ENCODE data around the gene KRTAP2-4.
"Not testable (repeated sequence)": the region's sequence is repeated elsewhere in the genome, so short reads cannot be mapped to it uniquely, and the experiment has no call there.

KRTAP2-4 gene

DNA sequence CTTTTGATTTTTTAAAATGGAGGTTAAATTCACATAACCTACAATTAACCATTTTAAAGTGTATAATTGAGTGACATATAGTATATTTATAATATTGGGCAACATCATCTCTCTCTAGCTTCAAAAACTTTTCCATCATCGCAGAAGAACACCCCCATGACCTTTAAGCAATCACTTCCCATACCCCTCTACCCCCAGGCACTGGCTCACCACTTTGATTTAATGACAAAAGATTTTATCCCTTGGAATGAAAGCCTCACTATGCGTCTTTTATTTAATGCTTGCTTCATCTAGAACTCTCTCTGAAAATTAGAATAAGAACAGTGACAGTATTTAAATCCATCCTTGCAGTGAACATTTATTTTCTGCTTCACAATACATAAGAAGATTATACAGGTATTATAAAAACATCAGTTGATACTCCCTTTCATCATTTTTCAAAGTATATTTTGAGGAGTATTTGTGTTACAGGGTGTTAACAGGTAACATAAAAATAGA is 27.8 kb downstream of the KRTAP2-4 start:
- Histone ChIP-seq H3K27ac (no peak overlapping the region), H3K4me3 (no peak overlapping the region)
- no peak for DNase-seq (ENCODE audit: low spot score)
- TF ChIP-seq, protein P1, sequence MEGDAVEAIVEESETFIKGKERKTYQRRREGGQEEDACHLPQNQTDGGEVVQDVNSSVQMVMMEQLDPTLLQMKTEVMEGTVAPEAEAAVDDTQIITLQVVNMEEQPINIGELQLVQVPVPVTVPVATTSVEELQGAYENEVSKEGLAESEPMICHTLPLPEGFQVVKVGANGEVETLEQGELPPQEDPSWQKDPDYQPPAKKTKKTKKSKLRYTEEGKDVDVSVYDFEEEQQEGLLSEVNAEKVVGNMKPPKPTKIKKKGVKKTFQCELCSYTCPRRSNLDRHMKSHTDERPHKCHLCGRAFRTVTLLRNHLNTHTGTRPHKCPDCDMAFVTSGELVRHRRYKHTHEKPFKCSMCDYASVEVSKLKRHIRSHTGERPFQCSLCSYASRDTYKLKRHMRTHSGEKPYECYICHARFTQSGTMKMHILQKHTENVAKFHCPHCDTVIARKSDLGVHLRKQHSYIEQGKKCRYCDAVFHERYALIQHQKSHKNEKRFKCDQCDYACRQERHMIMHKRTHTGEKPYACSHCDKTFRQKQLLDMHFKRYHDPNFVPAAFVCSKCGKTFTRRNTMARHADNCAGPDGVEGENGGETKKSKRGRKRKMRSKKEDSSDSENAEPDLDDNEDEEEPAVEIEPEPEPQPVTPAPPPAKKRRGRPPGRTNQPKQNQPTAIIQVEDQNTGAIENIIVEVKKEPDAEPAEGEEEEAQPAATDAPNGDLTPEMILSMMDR (IDR thresholded peaks at IDR 0.05) = no peak

- H3K4me3 ChIP-seq; DNase-seq (ENCODE audit: low spot score); H3K27ac ChIP-seq: not testable (repeated sequence)
These were observed 31.2 kb downstream of the KRTAP2-4 start, which contains the start of gene KRTAP1-3 for GRCh38 chr17:41034346-41034935. KRTAP1-3 (minus strand) TSS chr17:41034874; CDS start chr17:41034821, 53 bp downstream.

DNA sequence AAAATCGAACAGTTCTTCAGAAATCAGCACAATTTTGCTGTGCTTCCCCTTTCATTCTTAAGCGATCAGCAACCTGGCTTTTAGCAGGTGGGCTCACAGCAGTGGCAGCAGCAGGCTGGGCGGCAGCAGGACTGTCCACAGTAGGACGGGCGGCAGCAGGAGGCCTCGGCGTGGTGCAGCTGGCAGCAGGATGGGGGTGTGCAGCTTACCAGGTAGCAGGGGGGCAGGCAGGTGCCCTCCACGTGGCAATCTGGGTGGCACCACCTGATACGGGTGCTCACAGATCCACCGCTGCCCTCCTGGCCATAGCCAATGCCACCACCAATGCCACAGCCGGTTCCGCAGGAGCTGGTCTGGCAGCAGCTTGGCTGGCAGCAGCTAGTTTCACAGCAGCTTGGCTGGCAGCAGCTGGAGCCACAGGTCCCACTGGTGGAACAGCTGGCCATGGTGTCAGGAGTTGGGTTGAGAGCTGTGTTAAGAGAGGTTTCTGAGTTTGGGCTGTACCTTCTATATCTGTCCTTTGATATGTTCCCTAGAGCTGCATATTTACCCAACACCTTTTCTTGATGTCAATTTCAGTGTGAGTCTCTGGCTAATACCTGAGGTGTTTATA is 35.9 kb downstream of the KRTAP2-4 start, which contains the start of gene KRTAP1-4:
TSS of gene KRTAP1-4 (minus strand) at position 563 of the 613 bp plus-strand sequence. CDS start at position 446, 117 bp downstream.
- Histone ChIP-seq H3K27ac (no peak within 1 kb of the TSS), H3K4me3 (no peak within 1 kb of the TSS)
- no peak for DNase-seq (ENCODE audit: low spot score)
- TF ChIP-seq, protein P1 (IDR thresholded peaks at IDR 0.05) = no peak

DNA sequence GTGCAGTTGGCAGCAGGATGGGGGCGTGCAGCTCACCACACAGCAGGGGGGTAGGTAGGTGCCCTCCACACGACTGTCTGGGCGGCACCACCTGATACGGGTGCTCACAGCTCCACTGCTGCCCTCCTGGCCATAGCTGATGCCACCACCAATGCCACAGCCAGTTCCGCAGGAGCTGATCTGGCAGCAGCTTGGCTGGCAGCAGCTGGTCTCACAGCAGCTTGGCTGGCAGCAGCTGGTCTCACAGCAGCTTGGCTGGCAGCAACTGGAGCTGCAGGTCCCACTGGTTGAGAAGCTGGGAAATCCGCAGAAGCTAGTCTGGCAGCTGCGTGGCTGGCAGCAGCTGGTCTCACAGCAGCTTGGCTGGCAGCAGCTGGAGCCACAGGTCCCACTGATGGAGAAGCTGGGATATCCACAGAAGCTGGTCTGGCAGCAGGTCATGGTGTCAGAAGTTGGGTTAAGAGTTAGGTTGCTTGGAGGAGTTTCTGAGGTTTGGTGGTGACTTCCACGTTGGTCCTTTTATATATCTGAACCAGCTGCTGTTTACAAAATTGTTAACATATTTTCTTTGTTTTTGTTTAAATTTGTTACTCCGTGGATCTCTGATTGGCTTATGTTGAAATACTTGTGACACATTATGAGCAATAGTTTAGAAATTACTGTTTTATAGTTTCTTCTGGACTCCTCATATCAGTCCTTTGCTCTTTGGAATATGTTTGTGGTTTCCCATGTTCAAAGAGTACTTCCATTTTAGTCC is 38.8 kb downstream of the KRTAP2-4 start, which contains the start of gene KRTAP1-5:
TSS of gene KRTAP1-5 (minus strand) at position 494 of the 757 bp plus-strand sequence. CDS start at position 441, 53 bp downstream.
- Histone ChIP-seq H3K27ac (no peak within 1 kb of the TSS), H3K4me3 (no peak within 1 kb of the TSS)
- no peak for DNase-seq (ENCODE audit: low spot score)
- TF ChIP-seq, protein P1 (IDR thresholded peaks at IDR 0.05) = no peak

- TF ChIP-seq, protein P1 (IDR thresholded peaks at IDR 0.05) = no peak
- H3K4me3 ChIP-seq = no peak overlapping the region
These were observed 41.0 kb downstream of the KRTAP2-4 start for GRCh38 chr17:41024697-41025096.

GRCh38 chr17:41020336-41020735 is 45.3 kb downstream of the KRTAP2-4 start:
- Histone ChIP-seq H3K4me3 (no peak overlapping the region), H3K27ac (no peak overlapping the region)
- TF ChIP-seq, protein P1 (IDR thresholded peaks at IDR 0.05) = no peak
- no peak for DNase-seq (ENCODE audit: low spot score)

More at GRCh38 chr17:41024697-41025096, 41.0 kb downstream of the KRTAP2-4 start:
- DNase-seq (ENCODE audit: low spot score) = no peak
- H3K27ac ChIP-seq = no peak overlapping the region

- DNase-seq (ENCODE audit: low spot score) = no peak
- TF ChIP-seq, protein P1 (IDR thresholded peaks at IDR 0.05) = no peak
- no peak overlapping the region for H3K27ac ChIP-seq
- H3K4me3 ChIP-seq = no peak overlapping the region
These were observed 46.3 kb downstream of the KRTAP2-4 start for GRCh38 chr17:41019415-41019814.
